VCaP (cell line): ENCODE results near the gene FER.

Experiments
- H3K27ac ChIP-seq: fragments of 450-650 bp; 2 replicates; pipeline ENCODE4 v1.5.1; 2017
- CTCF ChIP-seq: fragments of 450-650 bp; conservative IDR thresholded peaks from 2 replicates; pipeline ENCODE4 v1.5.1; 2017; ENCODE audit warnings: mild to moderate bottlenecking, moderate library complexity

FER gene

GRCh38 chr5:108810717-108811116, 63.0 kb downstream of the FER start:
- H3K27ac ChIP-seq = no peak overlapping the region
- TF ChIP-seq CTCF = no peak

- no peak for TF ChIP-seq CTCF
- H3K27ac ChIP-seq = no peak overlapping the region
Observed at GRCh38 chr5:108813673-108814072, 66.0 kb downstream of the FER start.

GRCh38 chr5:108814551-108814950, 66.9 kb downstream of the FER start:
- H3K27ac ChIP-seq = no peak overlapping the region
- no peak for TF ChIP-seq CTCF

GRCh38 chr5:108818613-108819272, 71.0 kb downstream of the FER start:
- no peak for TF ChIP-seq CTCF
- no peak overlapping the region for H3K27ac ChIP-seq

- no peak for TF ChIP-seq CTCF
- no peak overlapping the region for H3K27ac ChIP-seq
Observed at GRCh38 chr5:108820983-108821382, 73.3 kb downstream of the FER start.

- H3K27ac ChIP-seq = no peak overlapping the region
- no peak for TF ChIP-seq CTCF
Observed at GRCh38 chr5:108822211-108822947, 74.7 kb downstream of the FER start.

- TF ChIP-seq CTCF = no peak
- H3K27ac ChIP-seq = no peak overlapping the region
Observed at GRCh38 chr5:108827131-108827530, 79.4 kb downstream of the FER start.
